ENCODE data around the gene RALA.

RALA gene

DNA sequence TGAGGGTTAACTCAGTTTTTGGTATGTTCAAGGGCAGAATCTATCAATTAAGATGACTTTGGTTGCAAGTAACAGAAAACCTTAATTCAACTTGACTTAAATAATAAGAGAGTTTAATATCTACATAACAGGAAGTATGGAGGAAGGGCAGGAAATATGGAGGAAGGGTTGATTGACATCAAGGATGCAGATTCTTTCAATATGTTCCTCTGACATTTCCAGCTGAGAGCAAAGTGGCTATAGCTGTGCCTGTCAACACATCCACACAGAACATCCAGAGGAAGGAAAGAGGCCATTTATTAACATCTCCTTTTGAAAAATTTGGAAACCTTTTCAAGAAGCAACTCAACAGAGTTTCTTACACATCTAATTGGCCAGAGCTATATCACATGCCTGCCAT, 19.4 kb upstream of the RALA start:
- TF ChIP-seq, protein P1, sequence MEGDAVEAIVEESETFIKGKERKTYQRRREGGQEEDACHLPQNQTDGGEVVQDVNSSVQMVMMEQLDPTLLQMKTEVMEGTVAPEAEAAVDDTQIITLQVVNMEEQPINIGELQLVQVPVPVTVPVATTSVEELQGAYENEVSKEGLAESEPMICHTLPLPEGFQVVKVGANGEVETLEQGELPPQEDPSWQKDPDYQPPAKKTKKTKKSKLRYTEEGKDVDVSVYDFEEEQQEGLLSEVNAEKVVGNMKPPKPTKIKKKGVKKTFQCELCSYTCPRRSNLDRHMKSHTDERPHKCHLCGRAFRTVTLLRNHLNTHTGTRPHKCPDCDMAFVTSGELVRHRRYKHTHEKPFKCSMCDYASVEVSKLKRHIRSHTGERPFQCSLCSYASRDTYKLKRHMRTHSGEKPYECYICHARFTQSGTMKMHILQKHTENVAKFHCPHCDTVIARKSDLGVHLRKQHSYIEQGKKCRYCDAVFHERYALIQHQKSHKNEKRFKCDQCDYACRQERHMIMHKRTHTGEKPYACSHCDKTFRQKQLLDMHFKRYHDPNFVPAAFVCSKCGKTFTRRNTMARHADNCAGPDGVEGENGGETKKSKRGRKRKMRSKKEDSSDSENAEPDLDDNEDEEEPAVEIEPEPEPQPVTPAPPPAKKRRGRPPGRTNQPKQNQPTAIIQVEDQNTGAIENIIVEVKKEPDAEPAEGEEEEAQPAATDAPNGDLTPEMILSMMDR (IDR thresholded peaks at IDR 0.05; ENCODE audit: insufficient read depth, low read depth, low read length, missing control alignments) = no peak

DNA sequence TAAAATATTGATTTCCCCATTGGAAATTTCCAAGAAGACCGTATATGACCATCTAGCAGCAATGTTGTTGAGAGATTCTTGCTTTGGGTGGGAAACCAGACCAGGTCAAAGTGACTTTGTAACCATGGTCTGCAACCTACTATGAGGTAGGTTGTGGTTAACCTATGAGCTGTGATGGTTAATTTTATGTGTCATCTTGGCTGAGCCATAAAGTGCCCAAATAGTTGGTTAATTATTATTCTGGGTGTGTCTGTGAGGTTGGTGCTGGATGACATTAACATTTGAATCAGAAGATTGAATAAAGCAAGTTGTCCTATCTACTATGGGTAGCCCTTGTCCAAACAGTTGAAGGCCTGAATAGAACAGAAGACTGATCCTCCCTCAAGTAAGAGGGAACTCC, 18.3 kb upstream of the RALA start:
- TF ChIP-seq, protein P1 (IDR thresholded peaks at IDR 0.05; ENCODE audit: insufficient read depth, low read depth, low read length, missing control alignments) = no peak
- no peak for DNase-seq (ENCODE audit: low read depth)
- no peak overlapping the region for H3K4me3 ChIP-seq (ENCODE audit: low read depth, low read length)

More for the DNA sequence above, 19.4 kb upstream of the RALA start:
- no peak overlapping the region for H3K4me3 ChIP-seq (ENCODE audit: low read depth, low read length)
- no peak for DNase-seq (ENCODE audit: low read depth)

DNA sequence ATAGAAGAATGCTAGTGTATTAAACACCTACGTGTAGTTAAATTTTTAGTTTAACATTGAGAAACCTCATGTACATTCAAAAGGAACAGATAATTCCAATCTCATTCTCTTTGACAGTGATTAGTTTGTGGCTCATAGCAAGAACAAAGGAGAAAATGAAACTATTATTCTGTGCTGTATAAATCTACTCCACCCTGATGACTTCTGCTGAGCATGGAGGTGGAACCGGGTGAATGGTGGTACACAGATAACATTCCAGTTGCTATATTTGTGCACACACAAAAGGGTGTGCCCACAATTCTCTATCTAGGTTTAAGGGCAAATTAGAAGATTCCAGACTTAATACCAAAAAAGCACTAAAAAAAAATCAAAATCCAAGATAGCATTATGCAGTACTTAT, 17.0 kb upstream of the RALA start:
- DNase-seq (ENCODE audit: low read depth) = no peak
- TF ChIP-seq, protein P1 (IDR thresholded peaks at IDR 0.05; ENCODE audit: insufficient read depth, low read depth, low read length, missing control alignments) = no peak
- H3K4me3 ChIP-seq (ENCODE audit: low read depth, low read length) = no peak overlapping the region

DNA sequence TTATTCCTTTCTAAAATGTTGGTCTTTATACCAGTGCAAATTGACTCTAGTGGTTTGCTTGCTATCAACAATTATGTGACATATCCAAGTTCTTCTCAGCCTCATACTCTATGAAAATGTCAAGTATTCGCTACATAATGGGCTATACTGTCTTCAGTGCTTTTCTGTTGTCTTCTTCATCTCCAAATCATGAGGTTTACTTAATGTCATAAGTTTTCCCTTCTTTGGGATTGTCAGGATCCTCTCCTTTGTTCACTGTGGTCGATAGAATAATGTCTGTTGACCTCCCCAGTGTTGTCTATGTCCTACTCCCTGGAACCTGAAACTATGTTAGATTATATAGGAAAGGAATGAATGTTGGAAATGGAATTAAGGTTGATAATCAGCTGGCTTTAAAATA, 16.4 kb upstream of the RALA start:
- TF ChIP-seq, protein P1 (IDR thresholded peaks at IDR 0.05; ENCODE audit: insufficient read depth, low read depth, low read length, missing control alignments) = no peak
- no peak overlapping the region for H3K4me3 ChIP-seq (ENCODE audit: low read depth, low read length)
- DNase-seq (ENCODE audit: low read depth) = no peak

DNA sequence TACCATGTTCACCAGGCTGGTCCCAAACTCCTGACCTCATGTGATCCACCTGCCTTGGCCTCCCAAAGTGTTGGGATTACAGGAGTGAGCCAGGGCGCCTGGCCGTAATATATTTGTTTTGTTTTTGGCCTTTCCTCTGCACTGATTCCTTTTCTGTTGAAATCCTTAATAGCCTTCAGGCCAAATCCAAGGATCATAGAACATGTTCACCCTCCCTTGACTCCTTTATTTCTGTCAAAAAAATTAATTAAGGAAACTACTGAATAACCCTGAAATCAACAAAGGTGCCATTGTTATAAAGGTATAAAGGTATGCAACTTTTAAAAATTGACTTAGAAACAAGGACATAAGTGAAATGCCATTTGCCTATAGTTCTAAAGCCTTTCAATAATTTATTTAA, 15.5 kb upstream of the RALA start:
- TF ChIP-seq, protein P1 (IDR thresholded peaks at IDR 0.05; ENCODE audit: insufficient read depth, low read depth, low read length, missing control alignments) = no peak

DNA sequence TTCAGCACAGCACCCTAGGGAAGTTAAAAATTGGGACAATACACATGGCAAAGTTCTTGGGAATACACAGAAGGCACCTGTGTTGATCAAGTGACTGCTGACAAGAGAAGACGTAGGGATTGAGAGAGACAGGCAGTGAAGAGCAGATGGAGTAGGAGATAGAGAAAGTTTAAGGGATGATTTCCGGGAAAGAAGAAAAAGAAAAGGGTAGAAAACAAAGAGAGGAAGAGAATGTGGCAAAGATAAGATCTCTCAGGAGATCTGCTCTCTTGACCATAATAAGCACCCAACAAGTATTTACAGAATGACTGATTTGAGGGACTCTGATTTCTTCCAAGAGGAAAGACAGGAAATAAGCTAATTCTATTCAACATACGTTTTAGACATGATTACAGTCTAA, 15.1 kb upstream of the RALA start:
- H3K4me3 ChIP-seq (ENCODE audit: low read depth, low read length) = no peak overlapping the region
- TF ChIP-seq, protein P1 (IDR thresholded peaks at IDR 0.05; ENCODE audit: insufficient read depth, low read depth, low read length, missing control alignments) = no peak
- DNase-seq (ENCODE audit: low read depth) = no peak

More for the DNA sequence above, 15.5 kb upstream of the RALA start:
- H3K4me3 ChIP-seq (ENCODE audit: low read depth, low read length) = no peak overlapping the region
- DNase-seq (ENCODE audit: low read depth) = no peak

DNA sequence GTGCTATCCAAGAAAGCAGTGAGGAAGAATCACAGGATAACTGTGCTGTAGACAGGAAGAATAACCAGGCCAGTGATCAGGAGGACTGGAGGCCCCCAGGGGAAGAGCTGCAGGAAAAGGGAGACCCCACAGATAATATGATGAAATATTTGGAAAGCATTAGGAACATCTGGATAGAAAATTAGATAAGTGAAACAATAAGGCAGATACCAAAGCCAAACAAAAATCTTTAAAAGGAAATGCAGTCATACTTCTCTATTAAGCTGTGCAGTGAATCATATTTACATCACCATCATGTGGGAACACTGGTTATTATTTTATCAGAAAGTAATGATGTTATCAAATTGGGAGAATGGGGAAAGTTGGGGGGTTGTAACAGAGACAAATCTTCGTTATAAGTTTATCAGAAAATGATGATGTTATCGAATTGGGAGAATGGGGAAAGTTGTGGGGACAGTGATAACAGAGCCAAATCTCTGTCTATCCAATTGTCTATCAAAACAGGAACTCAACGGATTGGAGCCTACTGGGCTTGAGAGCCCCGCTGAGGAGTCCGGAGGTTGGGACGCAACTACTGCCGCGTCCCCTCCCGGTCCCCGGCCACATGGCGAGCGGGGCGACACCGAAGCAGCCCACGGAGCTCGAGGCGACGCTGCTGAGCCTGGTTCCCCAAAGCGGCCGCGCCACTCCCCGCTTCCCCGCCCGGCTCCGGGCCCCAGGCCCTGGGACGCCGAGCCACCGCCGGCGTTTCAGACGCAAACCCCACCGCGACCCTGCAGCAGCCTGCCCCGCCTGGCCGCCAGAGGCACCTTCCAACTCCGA, 14.0 kb upstream of the RALA start:
- H3K4me3 ChIP-seq (ENCODE audit: low read depth, low read length) = peak overlapping the region; percentile 11
- peak; percentile 16 for DNase-seq (ENCODE audit: low read depth)
- TF ChIP-seq, protein P1 (IDR thresholded peaks at IDR 0.05; ENCODE audit: insufficient read depth, low read depth, low read length, missing control alignments) = no peak

Data from GM12865 (cell line).